ENCODE results near the gene GK. TPM values are rescaled to one million over a fixed set of nuclear protein-coding genes. Genes with fewer than 3 reads are reported as not detected.

GK gene
- 10 to 100 TPM; 31.2 to 39.0 TPM for total RNA-seq
- 10 to 100 TPM; 20.2 to 84.0 TPM for polyA plus RNA-seq
- long read RNA-seq, donor 1 = 0 reads
- long read RNA-seq, donor 2 = 0 reads
- long read RNA-seq, donor 3 = 0 reads
- long read RNA-seq, donor 4 = 0 reads
- long read RNA-seq, donor 5, partial matches to known transcripts = 5 of 5 reads
- long read RNA-seq, donor 5, other reads (novel, unspliced or antisense) = 0 of 5 reads

- WGBS, 2 donors = 0 to 35% methylated on average over 23 to 53 of the region's 53 CpGs
- peak within 1 kb of the TSS; percentile 21 to 55 for H3K9ac ChIP-seq (ENCODE audit: insufficient read depth in 1 of 2, low read length in 2 of 2)
- peaks cover 0 to 2% (median 0%) of the 10 kb centered on the region in 3 donors for H3K27me3 ChIP-seq (ENCODE audit: control insufficient read depth in 3 of 3, insufficient read depth in 3 of 3, low read length in 2 of 3)
- peak within 1 kb of the TSS; percentile 78 to 83 for H3K27ac ChIP-seq (ENCODE audit: low read depth in 1 of 2, low read length in 1 of 2)
- DNase-seq = peak in 2 of 3 donors; percentile 14 to 15
- TF ChIP-seq, protein P1, sequence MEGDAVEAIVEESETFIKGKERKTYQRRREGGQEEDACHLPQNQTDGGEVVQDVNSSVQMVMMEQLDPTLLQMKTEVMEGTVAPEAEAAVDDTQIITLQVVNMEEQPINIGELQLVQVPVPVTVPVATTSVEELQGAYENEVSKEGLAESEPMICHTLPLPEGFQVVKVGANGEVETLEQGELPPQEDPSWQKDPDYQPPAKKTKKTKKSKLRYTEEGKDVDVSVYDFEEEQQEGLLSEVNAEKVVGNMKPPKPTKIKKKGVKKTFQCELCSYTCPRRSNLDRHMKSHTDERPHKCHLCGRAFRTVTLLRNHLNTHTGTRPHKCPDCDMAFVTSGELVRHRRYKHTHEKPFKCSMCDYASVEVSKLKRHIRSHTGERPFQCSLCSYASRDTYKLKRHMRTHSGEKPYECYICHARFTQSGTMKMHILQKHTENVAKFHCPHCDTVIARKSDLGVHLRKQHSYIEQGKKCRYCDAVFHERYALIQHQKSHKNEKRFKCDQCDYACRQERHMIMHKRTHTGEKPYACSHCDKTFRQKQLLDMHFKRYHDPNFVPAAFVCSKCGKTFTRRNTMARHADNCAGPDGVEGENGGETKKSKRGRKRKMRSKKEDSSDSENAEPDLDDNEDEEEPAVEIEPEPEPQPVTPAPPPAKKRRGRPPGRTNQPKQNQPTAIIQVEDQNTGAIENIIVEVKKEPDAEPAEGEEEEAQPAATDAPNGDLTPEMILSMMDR (IDR thresholded peaks at IDR 0.05; ENCODE audit: control extremely low read depth, extremely low read depth) = no peak
- peak; percentile 4 for ATAC-seq (ENCODE audit: insufficient read depth, low FRiP score)
- peaks cover 0 to 5% (median 0%) of the 10 kb centered on the region in 5 donors for H3K4me1 ChIP-seq (ENCODE audit: control insufficient read depth in 5 of 5, insufficient read depth in 5 of 5, low read length in 5 of 5)
- H3K36me3 ChIP-seq (ENCODE audit: control insufficient read depth in 4 of 4, insufficient read depth in 4 of 4, low read length in 4 of 4) = no peaks in the 10 kb centered on the region
- H3K4me3 ChIP-seq = peak within 1 kb of the TSS; percentile 39
- peaks cover 0 to 2% (median 0%) of the 10 kb centered on the region in 4 donors for H3K9me3 ChIP-seq (ENCODE audit: control insufficient read depth in 4 of 4, insufficient read depth in 3 of 4, low read length in 3 of 4)
These were observed at the start of gene GK for GRCh38 chrX:30653415-30654131. Gene GK, plus strand, starts transcription at chrX:30653423. Its CDS starts 115 bp downstream, at chrX:30653538.

DNA sequence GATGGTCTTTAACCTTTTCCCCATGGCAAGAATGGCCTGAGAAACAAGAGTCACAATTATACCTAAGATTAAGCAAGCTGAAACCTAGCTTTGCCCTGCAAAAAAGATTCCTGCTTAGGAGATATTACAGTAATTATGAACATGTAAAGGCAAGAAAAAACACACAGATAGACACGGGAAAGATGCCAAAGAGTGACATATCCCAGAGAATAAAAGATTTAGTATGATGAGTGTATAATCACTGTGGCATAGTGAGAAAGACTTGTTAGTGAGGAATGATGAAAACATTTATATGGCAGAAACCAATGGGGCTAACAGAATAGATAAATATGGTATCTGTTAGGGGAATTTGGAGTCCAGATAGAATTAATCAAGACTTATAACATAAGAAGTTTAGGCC is 46.1 kb upstream of the GK start:
- WGBS, 2 donors = 56 to 68% methylated on average over 1 of the region's 1 CpG
- H3K36me3 ChIP-seq (ENCODE audit: control insufficient read depth in 4 of 4, insufficient read depth in 4 of 4, low read length in 4 of 4) = no peaks in the 10 kb centered on the region

GRCh38 chrX:30610026-30610425 is 43.2 kb upstream of the GK start:
- Histone ChIP-seq H3K27ac (ENCODE audit: low read depth in 1 of 2, low read length in 1 of 2) (no peak overlapping the region), H3K36me3 (ENCODE audit: control insufficient read depth in 4 of 4, insufficient read depth in 4 of 4, low read length in 4 of 4) (no peaks in the 10 kb centered on the region), H3K9ac (ENCODE audit: insufficient read depth in 1 of 2, low read length in 2 of 2) (no peak overlapping the region), H3K9me3 (ENCODE audit: control insufficient read depth in 4 of 4, insufficient read depth in 3 of 4, low read length in 3 of 4) (no peaks in the 10 kb centered on the region), H3K4me1 (ENCODE audit: control insufficient read depth in 5 of 5, insufficient read depth in 5 of 5, low read length in 5 of 5) (no peaks in the 10 kb centered on the region), H3K4me3 (no peak overlapping the region), H3K27me3 (ENCODE audit: control insufficient read depth in 3 of 3, insufficient read depth in 3 of 3, low read length in 2 of 3) (no peaks in the 10 kb centered on the region)
- ATAC-seq (ENCODE audit: insufficient read depth, low FRiP score) = no peak
- WGBS, 2 donors = 53 to 82% methylated on average over 2 of the region's 2 CpGs
- no peak for DNase-seq
- TF ChIP-seq, protein P1 (IDR thresholded peaks at IDR 0.05; ENCODE audit: control extremely low read depth, extremely low read depth) = no peak

More for the DNA sequence above, 46.1 kb upstream of the GK start:
- Histone ChIP-seq H3K27ac (ENCODE audit: low read depth in 1 of 2, low read length in 1 of 2) (no peak overlapping the region), H3K9ac (ENCODE audit: insufficient read depth in 1 of 2, low read length in 2 of 2) (no peak overlapping the region), H3K27me3 (ENCODE audit: control insufficient read depth in 3 of 3, insufficient read depth in 3 of 3, low read length in 2 of 3) (no peaks in the 10 kb centered on the region), H3K4me1 (ENCODE audit: control insufficient read depth in 5 of 5, insufficient read depth in 5 of 5, low read length in 5 of 5) (no peaks in the 10 kb centered on the region), H3K4me3 (no peak overlapping the region), H3K9me3 (ENCODE audit: control insufficient read depth in 4 of 4, insufficient read depth in 3 of 4, low read length in 3 of 4) (no peaks in the 10 kb centered on the region)
- ATAC-seq (ENCODE audit: insufficient read depth, low FRiP score) (no peak), DNase-seq (no peak)
- TF ChIP-seq, protein P1 (IDR thresholded peaks at IDR 0.05; ENCODE audit: control extremely low read depth, extremely low read depth) = no peak

Data from lung (tissue), 16 donors.